ENCODE data around the gene DAB1. TPM values are rescaled to one million over a fixed set of nuclear protein-coding genes. Genes with fewer than 3 reads are reported as not detected.

The DAB1 gene
- total and polyA plus RNA-seq, 10 of the 15 experiments (the other 5 are each of a cell fraction or from before 2014, with no cell fraction given): 0.02 to 0.10 (median 0.03) TPM; not detected in 5

- Histone ChIP-seq H3K4me1 (ENCODE audit: control insufficient read depth, insufficient read depth, low read length) (no peaks in the 10 kb centered on the region), H3K4me3 (no peak overlapping the region), H3K36me3 (ENCODE audit: control insufficient read depth in 2 of 2, insufficient read depth in 2 of 2, low read length in 1 of 2) (no peaks in the 10 kb centered on the region), H3K9ac (ENCODE audit: control insufficient read depth, insufficient read depth, low read length) (no peak overlapping the region), H3K9me3 (replicated peaks; ENCODE audit: control insufficient read depth, insufficient read depth, low read length) (no peaks in the 10 kb centered on the region), H3K27me3 (replicated peaks in 1 of 2; ENCODE audit: control insufficient read depth in 2 of 2, insufficient read depth in 2 of 2, low read length in 1 of 2) (no peaks in the 10 kb centered on the region), H3K79me2 (ENCODE audit: control insufficient read depth, insufficient read depth, low read length) (no peaks in the 10 kb centered on the region), H2AFZ (ENCODE audit: control insufficient read depth, low read depth, low read length) (no peak overlapping the region), H3K4me2 (ENCODE audit: control insufficient read depth, insufficient read depth) (no peak overlapping the region), H3K27ac (ENCODE audit: control insufficient read depth, insufficient read depth) (no peak overlapping the region), H4K20me1 (ENCODE audit: control insufficient read depth, insufficient read depth) (no peaks in the 10 kb centered on the region)
- no peak for FAIRE-seq
- DNase-seq (ENCODE audit: low read depth, low spot score): no peak
- SMC1A ChIA-PET (ENCODE audit: uncharacterized antibody, unreplicated experiment): no interaction called here
- CTCF ChIA-PET: no interaction called here
- BruUV-seq (replicated peaks): no TSS peak
- ATAC-seq: no peak
- in situ Hi-C loops (cut with MboI) (no loop called here), intact Hi-C loops (cut with micrococcal nuclease; ENCODE audit: unreplicated experiment) (no loop called here)
- POLR2A ChIA-PET: no interaction called here
- no peak for TF ChIP-seq CBX5 (IDR thresholded peaks at IDR 0.05; ENCODE audit: low read depth)
- no peak for TF ChIP-seq SMARCA5 (IDR thresholded peaks at IDR 0.05)
- no peak for TF ChIP-seq CBFB (IDR thresholded peaks at IDR 0.05; ENCODE audit: low read depth)
- no peak for TF ChIP-seq ZNF622 (IDR thresholded peaks at IDR 0.05)
- no peak for TF ChIP-seq FOXK2 (IDR thresholded peaks at IDR 0.05)
- TF ChIP-seq CBX3 (IDR thresholded peaks at IDR 0.05; ENCODE audit: borderline replicate concordance, low read depth): no peak
- TF ChIP-seq LARP7 (IDR thresholded peaks at IDR 0.05): no peak
- TF ChIP-seq ZSCAN29 (IDR thresholded peaks at IDR 0.05): no peak
- TF ChIP-seq MXI1 (IDR thresholded peaks at IDR 0.05; ENCODE audit: low read depth, low read length): no peak
- TF ChIP-seq FOS (IDR thresholded peaks at IDR 0.05; ENCODE audit: borderline replicate concordance, extremely low read depth, insufficient read length): no peak
- no peak for TF ChIP-seq NR2C1 (IDR thresholded peaks at IDR 0.05)
- no peak for TF ChIP-seq ZZZ3 (IDR thresholded peaks at IDR 0.05; ENCODE audit: control insufficient read depth, insufficient read length, low read depth)
- TF ChIP-seq BCL11A (IDR thresholded peaks at IDR 0.05; ENCODE audit: low read depth, low read length): no peak
- TF ChIP-seq NR2C2 (IDR thresholded peaks at IDR 0.05; ENCODE audit: borderline replicate concordance, control insufficient read depth, insufficient read length, low read depth): no peak
- no peak for TF ChIP-seq POLR2AphosphoS5 (IDR thresholded peaks at IDR 0.05; ENCODE audit: low read length)
- RAD21 ChIA-PET (ENCODE audit: unreplicated experiment): no interaction called here
- 63% methylated on average over 5 of the region's 5 CpGs for WGBS (ENCODE audit: insufficient coverage, insufficient replicate concordance, low lambda C conversion rate, missing lambda C conversion rate)
Measured at GRCh38 chr1:57265104-57265503, 158.8 kb downstream of the DAB1 start.
